Calu3 (cell line): ENCODE measurements around the gene PTPN1. TPM values are rescaled to one million over a fixed set of nuclear protein-coding genes. Genes with fewer than 3 reads are reported as not detected.

Experiments
- BruUV-seq: library from RNA; stranded (reverse); fragments of 400-500 nt; replicated peaks from 2 replicates; lab custom pipeline; 2021; lab: Mats Ljungman, UMichigan
- CTCF ChIA-PET: fragments of 300-600 bp; sonication (Branson Sonifier 250); formaldehyde crosslinking; loops from one replicate; lab custom pipeline; 2022; ENCODE audit warnings: antibody characterized with exemption; lab: Charles Lee
- DNase-seq: peaks from one replicate; pipeline ENCODE4 v3.0.0; 2022
- H3K27ac Mint-ChIP-seq: one replicate; pipeline ENCODE4 v1.8.0; 2022; ENCODE audit warnings: mixed read lengths; ENCODE audit not compliant: unreplicated experiment
- H3K27me3 Mint-ChIP-seq: one replicate; pipeline ENCODE4 v1.8.0; 2022; ENCODE audit warnings: mixed read lengths; ENCODE audit not compliant: unreplicated experiment
- H3K36me3 Mint-ChIP-seq: one replicate; pipeline ENCODE4 v1.8.0; 2022; ENCODE audit warnings: mild to moderate bottlenecking, moderate library complexity, mixed read lengths; ENCODE audit not compliant: insufficient read depth, unreplicated experiment
- H3K4me1 Mint-ChIP-seq: one replicate; pipeline ENCODE4 v1.8.0; 2022; ENCODE audit warnings: mild to moderate bottlenecking, low read depth, mixed read lengths; ENCODE audit not compliant: unreplicated experiment
- H3K4me3 Mint-ChIP-seq: one replicate; pipeline ENCODE4 v1.8.0; 2022; ENCODE audit warnings: mild to moderate bottlenecking, low read depth, moderate library complexity, mixed read lengths; ENCODE audit not compliant: unreplicated experiment
- H3K9me3 Mint-ChIP-seq: one replicate; pipeline ENCODE4 v1.8.0; 2022; ENCODE audit warnings: low read depth, mixed read lengths; ENCODE audit not compliant: unreplicated experiment
- CTCF ChIP-seq: fragments of 200-600 bp; IDR thresholded peaks from one replicate; pipeline ENCODE4 v1.8.0; 2022; ENCODE audit warnings: antibody characterized with exemption; ENCODE audit not compliant: unreplicated experiment
- intact Hi-C: fragments of 100-400 bp; cut with micrococcal nuclease; formaldehyde crosslinking; loops from one replicate; pipeline ENCODE4 v1.10.0; 2022; ENCODE audit not compliant: unreplicated experiment
- total RNA-seq: library from RNA; stranded (reverse); gene quantifications from 2 replicates; pipeline ENCODE4 v1.2.3, GENCODE V29; 2022

PTPN1 gene
- total RNA-seq, 1 experiment from 2014 or later, result 58.5 TPM

DNA sequence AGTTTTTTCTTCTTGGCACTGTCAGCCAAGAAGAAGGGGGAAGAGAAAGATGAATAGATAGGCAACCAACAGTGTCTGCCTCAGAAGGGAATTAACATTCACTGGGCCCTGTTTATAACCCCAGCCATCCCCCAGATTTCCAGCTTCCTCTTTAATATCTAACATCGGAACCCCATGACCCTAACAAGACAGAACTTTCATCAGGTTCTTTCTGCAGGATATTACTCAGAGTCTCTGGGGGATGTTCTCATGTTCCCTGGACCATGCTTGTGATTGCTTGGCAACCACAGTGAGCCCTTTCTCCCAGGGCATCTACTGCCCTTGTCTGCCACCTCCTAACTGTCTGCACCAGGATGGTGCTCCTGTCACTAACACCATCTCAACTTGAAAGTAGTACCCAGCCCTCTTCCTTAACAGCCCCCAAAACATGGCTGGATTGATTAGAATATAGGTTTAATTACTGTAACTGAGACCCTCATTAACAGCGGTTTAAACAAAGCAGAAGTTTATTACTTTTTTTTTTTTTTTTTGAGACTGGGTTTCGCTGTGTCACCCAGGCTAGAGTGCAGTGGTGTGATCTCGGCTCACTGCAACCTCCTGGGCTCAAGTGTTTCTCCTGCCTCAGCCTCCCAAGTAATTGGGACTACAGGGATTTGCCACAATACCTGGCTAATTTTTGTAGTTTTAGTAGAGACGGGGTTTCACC, 12.0 kb upstream of the PTPN1 start:
- no TSS peak for BruUV-seq
- Mint-ChIP-seq H3K4me1 (peaks cover 17% of the 10 kb centered on the region), H3K4me3 (no peak overlapping the region), H3K27me3 (no peaks in the 10 kb centered on the region), H3K36me3 (peaks cover 1% of the 10 kb centered on the region), H3K9me3 (no peaks in the 10 kb centered on the region), H3K27ac (no peak overlapping the region)
- CTCF ChIA-PET, result no interaction called here
- intact Hi-C loops, result no loop called here
- no peak for DNase-seq
- no peak for TF ChIP-seq CTCF

DNA sequence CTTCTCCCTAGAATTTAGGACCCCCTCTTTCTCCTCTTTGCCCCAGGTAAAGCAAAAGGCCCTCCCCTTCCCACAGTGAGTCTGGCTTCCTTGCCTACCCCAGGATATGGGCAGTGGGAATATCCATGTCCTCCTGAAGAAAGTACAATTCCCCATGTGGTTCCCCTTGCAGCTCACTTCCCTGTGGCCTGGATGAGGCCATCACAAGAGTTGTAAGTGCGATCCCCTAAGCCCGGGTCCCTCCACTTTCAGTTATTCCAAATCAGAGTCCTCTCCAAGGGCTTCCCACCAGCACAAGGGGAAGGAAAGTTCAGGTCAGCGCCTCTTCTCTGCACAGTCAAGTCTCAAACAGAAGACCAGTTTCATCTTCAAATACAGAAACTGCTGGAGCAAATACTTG, 10.2 kb upstream of the PTPN1 start:
- CTCF ChIA-PET, result no interaction called here
- no peak for DNase-seq
- intact Hi-C loops, result no loop called here
- TF ChIP-seq CTCF, result no peak
- Mint-ChIP-seq H3K4me3 (no peak overlapping the region), H3K27ac (no peak overlapping the region), H3K36me3 (no peaks in the 10 kb centered on the region), H3K27me3 (no peaks in the 10 kb centered on the region), H3K9me3 (no peaks in the 10 kb centered on the region), H3K4me1 (peaks cover 8% of the 10 kb centered on the region)
- BruUV-seq, result no TSS peak

GRCh38 chr20:50501972-50502745, 8.0 kb upstream of the PTPN1 start:
- intact Hi-C loops, result no loop called here
- H3K4me3 Mint-ChIP-seq, result no peak overlapping the region
- H3K36me3 Mint-ChIP-seq, result no peaks in the 10 kb centered on the region
- H3K9me3 Mint-ChIP-seq, result no peaks in the 10 kb centered on the region
- H3K27me3 Mint-ChIP-seq, result no peaks in the 10 kb centered on the region
- H3K4me1 Mint-ChIP-seq, result peaks cover under 1% of the 10 kb centered on the region
- BruUV-seq, result no TSS peak
- TF ChIP-seq CTCF, result no peak
- DNase-seq, result no peak
- CTCF ChIA-PET, result interaction anchor here (0.8 kb wide), 1 partner anchor 9 kb away, joined by 3 read pairs; no protein-coding TSS in a partner anchor
- H3K27ac Mint-ChIP-seq, result no peak overlapping the region

DNA sequence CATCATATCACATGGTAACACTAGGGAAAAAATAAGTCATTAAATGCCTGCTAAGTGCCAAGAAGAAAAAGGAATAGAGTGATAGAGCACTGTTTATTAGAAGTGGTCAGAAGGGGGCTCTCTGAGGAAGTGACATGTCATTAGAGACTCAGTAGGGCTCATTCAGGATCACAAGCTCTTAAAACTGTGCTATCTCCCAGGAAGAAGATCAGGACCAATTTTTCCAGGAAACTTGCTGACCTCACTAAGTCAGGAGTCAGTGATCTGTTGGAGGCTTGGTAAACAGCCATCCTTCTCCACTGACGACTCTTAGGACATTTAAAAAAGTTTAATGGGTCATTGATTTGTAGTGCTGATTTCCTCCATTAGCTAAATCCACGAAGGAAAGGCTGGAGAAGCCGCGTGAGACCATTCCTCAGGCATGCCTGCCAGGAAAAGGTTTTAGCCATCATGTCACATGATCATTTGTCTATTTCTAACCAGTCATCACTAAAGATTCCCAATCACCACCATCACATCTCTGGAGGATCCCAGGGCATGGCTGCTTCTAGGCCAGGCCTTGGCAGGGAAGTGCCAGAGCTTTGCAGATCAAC, 5.9 kb upstream of the PTPN1 start:
- DNase-seq, result no peak
- Mint-ChIP-seq H3K27me3 (no peaks in the 10 kb centered on the region), H3K9me3 (no peaks in the 10 kb centered on the region), H3K36me3 (no peaks in the 10 kb centered on the region), H3K4me3 (no peak overlapping the region), H3K27ac (no peak overlapping the region), H3K4me1 (no peaks in the 10 kb centered on the region)
- no peak for TF ChIP-seq CTCF
- BruUV-seq, result no TSS peak
- CTCF ChIA-PET, result interaction anchor here (0.8 to 1.0 kb wide), 2 partner anchors 13 to 21 kb away, joined by 3 to 4 read pairs; no protein-coding TSS in a partner anchor
- intact Hi-C loops, result no loop called here
